H1 (cell line): ENCODE measurements around the gene AURKAIP1. TPM values are rescaled to one million over a fixed set of nuclear protein-coding genes. Genes with fewer than 3 reads are reported as not detected.

Experiments
- BRCA1 ChIP-seq: IDR thresholded peaks from 2 replicates; pipeline ENCODE4 v1.6.1; 2012; ENCODE audit warnings: low read depth, low read length, improper control_type of control experiment
- CBX8 ChIP-seq: fragments of 300-800, 300-1000 bp; sonication (generic); IDR thresholded peaks from 2 replicates; pipeline ENCODE4 v1.7.1; 2016; ENCODE audit warnings: low read depth, low read length, borderline replicate concordance
- EP300 ChIP-seq, 2 experiments: IDR thresholded peaks; 1 replicate in 1 of 2; 2 replicates in 1 of 2; pipeline ENCODE4 v1.6.1; 2011 to 2012; ENCODE audit warnings: low read depth in 2 of 2, low read length in 2 of 2, mild to moderate bottlenecking in 2 of 2, borderline replicate concordance in 1 of 2, inconsistent platforms in 1 of 2, moderate library complexity in 1 of 2
- KDM1A ChIP-seq: fragments of 200-600, 300-600 bp; sonication (generic); IDR thresholded peaks from 2 replicates; pipeline ENCODE4 v1.7.1; 2016; ENCODE audit warnings: mild to moderate bottlenecking, low read length, borderline replicate concordance
- TAF1 ChIP-seq: IDR thresholded peaks from 2 replicates; pipeline ENCODE4 v1.6.1; 2011; ENCODE audit warnings: mild to moderate bottlenecking, low read depth, low read length
- TAF7 ChIP-seq: optimal IDR thresholded peaks from 2 replicates; pipeline ENCODE3; 2011; ENCODE audit warnings: low read depth, mild to moderate bottlenecking, inconsistent platforms, low read length, moderate library complexity, borderline replicate concordance
- polyA plus RNA-seq, 7 experiments: library from polyadenylated mRNA; depleted of rRNA in 3 of 7; stranded (reverse) in 5 of 7; unstranded in 2 of 7; fragments of >200 nt in 5 of 7; fragments of 200-250 nt in 2 of 7; gene quantifications; 1 replicate in 5 of 7; 2 replicates in 1 of 7; 4 replicates in 1 of 7; pipeline versions ENCODE4 v1.2.1 to v1.2.3, GENCODE V29; 2011 to 2013; ENCODE audit warnings: missing spikeins in 2 of 7, mixed read lengths in 2 of 7
- total RNA-seq: library from RNA; stranded (reverse); fragmentation: NEBNext Ultra II Directional; extraction: Animal tissue kit (Norgen Biotek cat#: 25700); gene quantifications from 2 replicates; pipeline ENCODE4 v1.2.1, GENCODE V29; 2021
- TF ChIP-seq, protein P1 (sequence below): fragments of 300-600 bp; sonication (generic); IDR thresholded peaks from 2 replicates; pipeline ENCODE4 v1.7.1; 2012; ENCODE audit warnings: low read length, moderate library complexity, mild to moderate bottlenecking, inconsistent platforms; ENCODE audit not compliant: insufficient replicate concordance

Gene AURKAIP1
- total and polyA plus RNA-seq, 2 of the 8 experiments (the other 6 are each of a cell fraction or from before 2014, with no cell fraction given): 87.8 to 194 TPM

GRCh38 chr1:1421907-1422464 is 47.0 kb upstream of the AURKAIP1 start (continued):
- TF ChIP-seq, protein P1, sequence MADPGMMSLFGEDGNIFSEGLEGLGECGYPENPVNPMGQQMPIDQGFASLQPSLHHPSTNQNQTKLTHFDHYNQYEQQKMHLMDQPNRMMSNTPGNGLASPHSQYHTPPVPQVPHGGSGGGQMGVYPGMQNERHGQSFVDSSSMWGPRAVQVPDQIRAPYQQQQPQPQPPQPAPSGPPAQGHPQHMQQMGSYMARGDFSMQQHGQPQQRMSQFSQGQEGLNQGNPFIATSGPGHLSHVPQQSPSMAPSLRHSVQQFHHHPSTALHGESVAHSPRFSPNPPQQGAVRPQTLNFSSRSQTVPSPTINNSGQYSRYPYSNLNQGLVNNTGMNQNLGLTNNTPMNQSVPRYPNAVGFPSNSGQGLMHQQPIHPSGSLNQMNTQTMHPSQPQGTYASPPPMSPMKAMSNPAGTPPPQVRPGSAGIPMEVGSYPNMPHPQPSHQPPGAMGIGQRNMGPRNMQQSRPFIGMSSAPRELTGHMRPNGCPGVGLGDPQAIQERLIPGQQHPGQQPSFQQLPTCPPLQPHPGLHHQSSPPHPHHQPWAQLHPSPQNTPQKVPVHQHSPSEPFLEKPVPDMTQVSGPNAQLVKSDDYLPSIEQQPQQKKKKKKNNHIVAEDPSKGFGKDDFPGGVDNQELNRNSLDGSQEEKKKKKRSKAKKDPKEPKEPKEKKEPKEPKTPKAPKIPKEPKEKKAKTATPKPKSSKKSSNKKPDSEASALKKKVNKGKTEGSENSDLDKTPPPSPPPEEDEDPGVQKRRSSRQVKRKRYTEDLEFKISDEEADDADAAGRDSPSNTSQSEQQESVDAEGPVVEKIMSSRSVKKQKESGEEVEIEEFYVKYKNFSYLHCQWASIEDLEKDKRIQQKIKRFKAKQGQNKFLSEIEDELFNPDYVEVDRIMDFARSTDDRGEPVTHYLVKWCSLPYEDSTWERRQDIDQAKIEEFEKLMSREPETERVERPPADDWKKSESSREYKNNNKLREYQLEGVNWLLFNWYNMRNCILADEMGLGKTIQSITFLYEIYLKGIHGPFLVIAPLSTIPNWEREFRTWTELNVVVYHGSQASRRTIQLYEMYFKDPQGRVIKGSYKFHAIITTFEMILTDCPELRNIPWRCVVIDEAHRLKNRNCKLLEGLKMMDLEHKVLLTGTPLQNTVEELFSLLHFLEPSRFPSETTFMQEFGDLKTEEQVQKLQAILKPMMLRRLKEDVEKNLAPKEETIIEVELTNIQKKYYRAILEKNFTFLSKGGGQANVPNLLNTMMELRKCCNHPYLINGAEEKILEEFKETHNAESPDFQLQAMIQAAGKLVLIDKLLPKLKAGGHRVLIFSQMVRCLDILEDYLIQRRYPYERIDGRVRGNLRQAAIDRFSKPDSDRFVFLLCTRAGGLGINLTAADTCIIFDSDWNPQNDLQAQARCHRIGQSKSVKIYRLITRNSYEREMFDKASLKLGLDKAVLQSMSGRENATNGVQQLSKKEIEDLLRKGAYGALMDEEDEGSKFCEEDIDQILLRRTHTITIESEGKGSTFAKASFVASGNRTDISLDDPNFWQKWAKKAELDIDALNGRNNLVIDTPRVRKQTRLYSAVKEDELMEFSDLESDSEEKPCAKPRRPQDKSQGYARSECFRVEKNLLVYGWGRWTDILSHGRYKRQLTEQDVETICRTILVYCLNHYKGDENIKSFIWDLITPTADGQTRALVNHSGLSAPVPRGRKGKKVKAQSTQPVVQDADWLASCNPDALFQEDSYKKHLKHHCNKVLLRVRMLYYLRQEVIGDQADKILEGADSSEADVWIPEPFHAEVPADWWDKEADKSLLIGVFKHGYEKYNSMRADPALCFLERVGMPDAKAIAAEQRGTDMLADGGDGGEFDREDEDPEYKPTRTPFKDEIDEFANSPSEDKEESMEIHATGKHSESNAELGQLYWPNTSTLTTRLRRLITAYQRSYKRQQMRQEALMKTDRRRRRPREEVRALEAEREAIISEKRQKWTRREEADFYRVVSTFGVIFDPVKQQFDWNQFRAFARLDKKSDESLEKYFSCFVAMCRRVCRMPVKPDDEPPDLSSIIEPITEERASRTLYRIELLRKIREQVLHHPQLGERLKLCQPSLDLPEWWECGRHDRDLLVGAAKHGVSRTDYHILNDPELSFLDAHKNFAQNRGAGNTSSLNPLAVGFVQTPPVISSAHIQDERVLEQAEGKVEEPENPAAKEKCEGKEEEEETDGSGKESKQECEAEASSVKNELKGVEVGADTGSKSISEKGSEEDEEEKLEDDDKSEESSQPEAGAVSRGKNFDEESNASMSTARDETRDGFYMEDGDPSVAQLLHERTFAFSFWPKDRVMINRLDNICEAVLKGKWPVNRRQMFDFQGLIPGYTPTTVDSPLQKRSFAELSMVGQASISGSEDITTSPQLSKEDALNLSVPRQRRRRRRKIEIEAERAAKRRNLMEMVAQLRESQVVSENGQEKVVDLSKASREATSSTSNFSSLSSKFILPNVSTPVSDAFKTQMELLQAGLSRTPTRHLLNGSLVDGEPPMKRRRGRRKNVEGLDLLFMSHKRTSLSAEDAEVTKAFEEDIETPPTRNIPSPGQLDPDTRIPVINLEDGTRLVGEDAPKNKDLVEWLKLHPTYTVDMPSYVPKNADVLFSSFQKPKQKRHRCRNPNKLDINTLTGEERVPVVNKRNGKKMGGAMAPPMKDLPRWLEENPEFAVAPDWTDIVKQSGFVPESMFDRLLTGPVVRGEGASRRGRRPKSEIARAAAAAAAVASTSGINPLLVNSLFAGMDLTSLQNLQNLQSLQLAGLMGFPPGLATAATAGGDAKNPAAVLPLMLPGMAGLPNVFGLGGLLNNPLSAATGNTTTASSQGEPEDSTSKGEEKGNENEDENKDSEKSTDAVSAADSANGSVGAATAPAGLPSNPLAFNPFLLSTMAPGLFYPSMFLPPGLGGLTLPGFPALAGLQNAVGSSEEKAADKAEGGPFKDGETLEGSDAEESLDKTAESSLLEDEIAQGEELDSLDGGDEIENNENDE: no peak
- TF ChIP-seq EP300 (IDR thresholded peaks at IDR 0.05; ENCODE audit: borderline replicate concordance in 1 of 2, low read depth in 2 of 2, low read length in 2 of 2): no peak
- no peak for TF ChIP-seq BRCA1
- TF ChIP-seq TAF1: no peak
- TF ChIP-seq KDM1A: no peak
- no peak for TF ChIP-seq CBX8
- no peak for TF ChIP-seq TAF7
- TF ChIP-seq, all 59 proteins: peak for 0
